K562 (cell line): ENCODE data around the gene ERN1. TPM values are rescaled to one million over a fixed set of nuclear protein-coding genes. Genes with fewer than 3 reads are reported as not detected.

Source experiments
- BACH1 ChIP-seq: fragments of 200-800 bp; sonication (Bioruptor generic); IDR thresholded peaks from 2 replicates; pipeline ENCODE4 v1.6.1; 2016; ENCODE audit warnings: missing genetic modification characterization, missing compliant biosample characterization
- BRD4 ChIP-seq: fragments of 200-600 bp; sonication (generic); IDR thresholded peaks from 2 replicates; pipeline ENCODE4 v1.6.1; 2017; ENCODE audit warnings: inconsistent platforms
- CAMTA2 ChIP-seq: fragments of 250-450 bp; sonication (Bioruptor Pico); conservative IDR thresholded peaks from 2 replicates; pipeline ENCODE4 v1.5.1; 2022
- CGGBP1 ChIP-seq: fragments of 250-450 bp; sonication (Bioruptor Pico); IDR thresholded peaks from 2 replicates; pipeline ENCODE4 v1.9.0; 2021; ENCODE audit warnings: mild to moderate bottlenecking
- FOXA1 ChIP-seq: fragments of 450-650 bp; IDR thresholded peaks from 2 replicates; pipeline ENCODE4 v1.6.1; 2016; ENCODE audit warnings: mild to moderate bottlenecking, borderline replicate concordance
- NCOA2 ChIP-seq, 2 experiments: fragments of 450-650 bp; IDR thresholded peaks; 2 replicates each; pipeline ENCODE4 v1.6.1; 2018; ENCODE audit warnings: mild to moderate bottlenecking in 2 of 2, moderate library complexity in 1 of 2; ENCODE audit not compliant: partially characterized antibody in 2 of 2
- POLR2B ChIP-seq: fragments of 450-650 bp; IDR thresholded peaks from 2 replicates; pipeline ENCODE4 v1.6.1; 2018; ENCODE audit warnings: low read depth; ENCODE audit not compliant: partially characterized antibody
- PRDM10 ChIP-seq: fragments of 450-650 bp; IDR thresholded peaks from 2 replicates; pipeline ENCODE4 v1.6.1; 2018; ENCODE audit not compliant: partially characterized antibody
- RBM39 ChIP-seq: fragments of 200-400 bp; formaldehyde crosslinking; optimal IDR thresholded peaks from 2 replicates; pipeline ENCODE3; 2018; ENCODE audit warnings: low read depth, low read length
- TARDBP ChIP-seq: fragments of 450-650 bp; IDR thresholded peaks from 2 replicates; pipeline ENCODE4 v1.6.1; 2016
- TEAD2 ChIP-seq: fragments of 450-650 bp; IDR thresholded peaks from 2 replicates; pipeline ENCODE4 v1.6.1; 2016; ENCODE audit warnings: missing genetic modification characterization, control low read depth, missing compliant biosample characterization
- ZC3H11A ChIP-seq: IDR thresholded peaks from 2 replicates; pipeline ENCODE4 v1.6.1; 2012; ENCODE audit warnings: low read depth, low read length, improper control_type of control experiment
- ZNF143 ChIP-seq: sonication (generic); formaldehyde crosslinking; IDR thresholded peaks from 2 replicates; pipeline ENCODE4 v1.9.0; 2022; ENCODE audit warnings: mild to moderate bottlenecking, missing genetic modification reagents
- ZNF253 ChIP-seq: fragments of 250-450 bp; sonication (Bioruptor Pico); conservative IDR thresholded peaks from 2 replicates; pipeline ENCODE4 v1.6.1; 2021; ENCODE audit warnings: mild to moderate bottlenecking
- ZNF57 ChIP-seq: fragments of 450-650 bp; formaldehyde crosslinking; IDR thresholded peaks from 2 replicates; pipeline ENCODE4 v1.4.0; 2020; ENCODE audit warnings: mild to moderate bottlenecking, moderate library complexity
- ZNF79 ChIP-seq: fragments of 250-450 bp; sonication (Bioruptor Pico); IDR thresholded peaks from 2 replicates; pipeline ENCODE4 v1.4.0; 2020; ENCODE audit warnings: low read depth, mild to moderate bottlenecking, moderate library complexity
- polyA plus RNA-seq, 8 experiments: library from polyadenylated mRNA; depleted of rRNA in 4 of 8; stranded (reverse) in 5 of 8; unstranded in 3 of 8; fragments of >200 nt; fragmentation: Nextera tagmentation in 2 of 8; fragmentation: Illumina TruSeq in 1 of 8; extraction: Ambion mirVana in 2 of 8; extraction: Trizol in 1 of 8; gene quantifications; 2 replicates each; pipeline versions ENCODE4 v1.2.1 to v1.2.3, GENCODE V29; 2011 to 2014; ENCODE audit warnings: inconsistent platforms in 1 of 8, missing spikeins in 1 of 8
- total RNA-seq, 7 experiments: library from RNA; depleted of rRNA in 6 of 7; stranded (reverse); fragments of >200 nt in 6 of 7; fragmentation: Illumina TruSeq in 2 of 7; extraction: Trizol in 2 of 7; gene quantifications; 2 replicates each; pipeline versions ENCODE4 v1.2.1 to v1.2.3, GENCODE V29; 2011 to 2021; ENCODE audit warnings: low replicate concordance in 1 of 7
- TF ChIP-seq, protein P1 (sequence below): fragments of 200-400 bp; formaldehyde crosslinking; IDR thresholded peaks from 2 replicates; pipeline ENCODE4 v1.6.1; 2017; ENCODE audit warnings: mild to moderate bottlenecking, low read depth, low read length, moderate library complexity
- TF ChIP-seq, protein P2 (sequence below): sonication (generic); formaldehyde crosslinking; IDR thresholded peaks from 2 replicates; pipeline ENCODE4 v1.8.0; 2022; ENCODE audit warnings: mild to moderate bottlenecking, missing genetic modification reagents
- TF ChIP-seq, protein P3 (sequence below): fragments of 450-650 bp; IDR thresholded peaks from 2 replicates; pipeline ENCODE4 v1.6.1; 2016; ENCODE audit warnings: mild to moderate bottlenecking

ERN1 gene
- total and polyA plus RNA-seq, 9 of the 15 experiments (the other 6 are each of a cell fraction or from before 2014, with no cell fraction given) = 2.1 to 22.5 (median 7.3) TPM

DNA sequence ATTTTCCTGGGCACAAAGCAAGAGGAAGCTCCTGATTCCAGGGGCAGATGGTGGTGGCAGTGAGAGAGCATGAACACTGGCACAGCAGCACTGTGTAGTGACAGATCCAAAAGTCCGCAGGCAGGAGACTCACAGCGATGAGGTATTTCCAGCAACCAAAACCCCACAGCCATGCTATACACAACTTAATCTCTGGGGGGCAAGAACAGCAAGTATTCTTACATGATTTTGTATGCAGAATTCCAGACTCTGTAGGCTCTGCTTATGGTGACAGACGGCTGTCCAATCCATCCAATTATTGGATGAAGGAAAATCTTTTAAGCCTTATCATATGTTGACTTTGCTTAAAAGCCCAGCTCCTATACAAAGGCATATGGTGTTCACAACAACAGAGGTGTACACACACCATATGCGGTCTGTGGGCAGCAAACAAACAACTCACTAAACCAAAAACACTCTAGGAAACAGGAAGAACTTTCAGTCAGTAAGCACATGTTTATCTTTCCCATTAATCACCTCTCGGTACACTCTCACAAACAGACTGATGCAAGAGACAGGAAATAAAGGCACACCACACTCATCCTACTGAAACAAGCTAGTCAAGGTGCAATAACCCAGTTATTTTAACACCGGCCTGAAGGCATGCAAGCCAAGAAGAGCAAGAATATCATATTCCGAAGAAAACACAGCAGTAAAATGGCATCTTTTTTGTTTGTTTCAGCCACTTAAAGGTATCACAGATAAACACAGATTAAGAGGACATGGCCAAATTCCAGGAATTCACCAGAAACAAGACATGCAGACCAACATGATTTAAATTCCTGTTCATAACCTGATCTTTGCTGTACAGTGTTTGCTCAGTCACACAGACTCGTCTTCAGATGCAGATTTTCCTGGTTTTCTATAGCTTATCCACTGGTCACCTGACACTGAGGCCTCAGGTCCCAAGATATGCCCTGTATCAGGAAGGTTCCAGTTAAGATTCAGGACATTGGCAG lies 47.8 kb downstream of the ERN1 start (continued):
- TF ChIP-seq PRDM10 (no peak), ZNF143 (CRISPR knock-in tag) (no peak), TARDBP (no peak), ZNF79 (CRISPR knock-in tag) (no peak), ZNF253 (CRISPR knock-in tag) (no peak), CAMTA2 (CRISPR knock-in tag) (no peak), BACH1 (peak; percentile 84), CGGBP1 (CRISPR knock-in tag) (no peak), BRD4 (peak; percentile 87; the same call in 1 of the 2 replicates), RBM39 (no peak), ZC3H11A (no peak), POLR2B (peak; percentile 69), ZNF57 (CRISPR knock-in tag) (no peak), FOXA1 (no peak), TEAD2 (tag) (peak; percentile 82), NCOA2 (IDR thresholded peaks at IDR 0.05; ENCODE audit: partially characterized antibody in 2 of 2) (no peak)
- TF ChIP-seq, protein P1, sequence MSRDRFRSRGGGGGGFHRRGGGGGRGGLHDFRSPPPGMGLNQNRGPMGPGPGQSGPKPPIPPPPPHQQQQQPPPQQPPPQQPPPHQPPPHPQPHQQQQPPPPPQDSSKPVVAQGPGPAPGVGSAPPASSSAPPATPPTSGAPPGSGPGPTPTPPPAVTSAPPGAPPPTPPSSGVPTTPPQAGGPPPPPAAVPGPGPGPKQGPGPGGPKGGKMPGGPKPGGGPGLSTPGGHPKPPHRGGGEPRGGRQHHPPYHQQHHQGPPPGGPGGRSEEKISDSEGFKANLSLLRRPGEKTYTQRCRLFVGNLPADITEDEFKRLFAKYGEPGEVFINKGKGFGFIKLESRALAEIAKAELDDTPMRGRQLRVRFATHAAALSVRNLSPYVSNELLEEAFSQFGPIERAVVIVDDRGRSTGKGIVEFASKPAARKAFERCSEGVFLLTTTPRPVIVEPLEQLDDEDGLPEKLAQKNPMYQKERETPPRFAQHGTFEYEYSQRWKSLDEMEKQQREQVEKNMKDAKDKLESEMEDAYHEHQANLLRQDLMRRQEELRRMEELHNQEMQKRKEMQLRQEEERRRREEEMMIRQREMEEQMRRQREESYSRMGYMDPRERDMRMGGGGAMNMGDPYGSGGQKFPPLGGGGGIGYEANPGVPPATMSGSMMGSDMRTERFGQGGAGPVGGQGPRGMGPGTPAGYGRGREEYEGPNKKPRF = no peak
- TF ChIP-seq, protein P2, sequence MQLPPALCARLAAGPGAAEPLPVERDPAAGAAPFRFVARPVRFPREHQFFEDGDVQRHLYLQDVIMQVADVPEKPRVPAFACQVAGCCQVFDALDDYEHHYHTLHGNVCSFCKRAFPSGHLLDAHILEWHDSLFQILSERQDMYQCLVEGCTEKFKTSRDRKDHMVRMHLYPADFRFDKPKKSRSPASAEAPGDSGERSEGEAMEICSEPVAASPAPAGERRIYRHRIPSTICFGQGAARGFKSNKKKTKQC (CRISPR knock-in tag) = no peak
- TF ChIP-seq, protein P3, sequence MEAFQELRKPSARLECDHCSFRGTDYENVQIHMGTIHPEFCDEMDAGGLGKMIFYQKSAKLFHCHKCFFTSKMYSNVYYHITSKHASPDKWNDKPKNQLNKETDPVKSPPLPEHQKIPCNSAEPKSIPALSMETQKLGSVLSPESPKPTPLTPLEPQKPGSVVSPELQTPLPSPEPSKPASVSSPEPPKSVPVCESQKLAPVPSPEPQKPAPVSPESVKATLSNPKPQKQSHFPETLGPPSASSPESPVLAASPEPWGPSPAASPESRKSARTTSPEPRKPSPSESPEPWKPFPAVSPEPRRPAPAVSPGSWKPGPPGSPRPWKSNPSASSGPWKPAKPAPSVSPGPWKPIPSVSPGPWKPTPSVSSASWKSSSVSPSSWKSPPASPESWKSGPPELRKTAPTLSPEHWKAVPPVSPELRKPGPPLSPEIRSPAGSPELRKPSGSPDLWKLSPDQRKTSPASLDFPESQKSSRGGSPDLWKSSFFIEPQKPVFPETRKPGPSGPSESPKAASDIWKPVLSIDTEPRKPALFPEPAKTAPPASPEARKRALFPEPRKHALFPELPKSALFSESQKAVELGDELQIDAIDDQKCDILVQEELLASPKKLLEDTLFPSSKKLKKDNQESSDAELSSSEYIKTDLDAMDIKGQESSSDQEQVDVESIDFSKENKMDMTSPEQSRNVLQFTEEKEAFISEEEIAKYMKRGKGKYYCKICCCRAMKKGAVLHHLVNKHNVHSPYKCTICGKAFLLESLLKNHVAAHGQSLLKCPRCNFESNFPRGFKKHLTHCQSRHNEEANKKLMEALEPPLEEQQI = no peak
